HCT116 (cell line): Measurements from ENCODE around the gene CDH13. TPM values are rescaled to one million over a fixed set of nuclear protein-coding genes. Genes with fewer than 3 reads are reported as not detected.

Experiments
- ATAC-seq: fragments of 200-7000 bp; cut with Tn5 transposase; 2 replicates; pipeline ENCODE4 v1.9.1; 2020; ENCODE audit warnings: mild to moderate bottlenecking, moderate library complexity
- BruUV-seq: library from RNA; stranded (reverse); fragments of 400-500 nt; replicated peaks from 2 replicates; lab custom pipeline; 2021; lab: Mats Ljungman, UMichigan
- CTCF ChIA-PET: fragments of 300-600 bp; sonication (Branson Sonifier 250); formaldehyde crosslinking; loops from one replicate; lab custom pipeline; 2021; ENCODE audit warnings: antibody characterized with exemption; lab: Charles Lee
- POLR2A ChIA-PET: fragments of 300-600, 350-600 bp; sonication (Branson Sonifier 250); formaldehyde crosslinking; loops from one replicate; lab custom pipeline; 2021; ENCODE audit warnings: antibody characterized with exemption; lab: Charles Lee
- RAD21 ChIA-PET, 2 experiments: fragments of 300-600 bp; sonication (Branson Sonifier 250); formaldehyde crosslinking; loops; one replicate each; lab custom pipeline; 2023; ENCODE audit warnings: low total read pairs in 2 of 2; ENCODE audit not compliant: uncharacterized antibody in 2 of 2, unreplicated experiment in 2 of 2, low non-redundant PET in 1 of 2; lab: Charles Lee
- DNase-seq: peaks from one replicate; pipeline ENCODE4 v3.0.0-alpha.2; 2010; ENCODE audit warnings: low read depth, low spot score
- H2AFZ ChIP-seq: fragments of 200-600 bp; shearing (Covaris generic), sonication (generic); 2 replicates; pipeline ENCODE4 v1.6.1; 2017; ENCODE audit warnings: low read depth, mixed run types, mixed read lengths, antibody characterized with exemption, low read length; ENCODE audit not compliant: poor library complexity, severe bottlenecking
- H3K27ac ChIP-seq: 2 replicates; pipeline ENCODE4 v1.5.1; 2012; ENCODE audit warnings: low read depth, low read length
- H3K27me3 ChIP-seq: fragments of 200-600 bp; sonication (generic); 2 replicates; pipeline ENCODE4 v1.6.1; 2016; ENCODE audit warnings: mixed run types, low read length, mixed read lengths; ENCODE audit not compliant: insufficient read depth
- H3K36me3 ChIP-seq, 2 experiments: fragments of 200-500 bp in 1 of 2; fragments of 200-600 bp in 1 of 2; sonication (Bioruptor generic) in 1 of 2; sonication (generic) in 1 of 2; 2 replicates each; pipeline versions ENCODE4 v1.5.1 to v1.6.1; 2014 to 2016; ENCODE audit warnings: low read length in 2 of 2, inconsistent platforms in 1 of 2, mixed read lengths in 1 of 2, mixed run types in 1 of 2; ENCODE audit not compliant: insufficient read depth in 2 of 2, control insufficient read depth in 1 of 2
- H3K4me1 ChIP-seq, 2 experiments: fragments of 200-600 bp in 1 of 2; sonication (generic) in 1 of 2; 2 replicates each; pipeline versions ENCODE4 v1.5.1 to v1.6.1; 2012 to 2017; ENCODE audit warnings: low read length in 2 of 2, inconsistent platforms in 1 of 2, mild to moderate bottlenecking in 1 of 2, mixed read lengths in 1 of 2, mixed run types in 1 of 2, moderate library complexity in 1 of 2; ENCODE audit not compliant: insufficient read depth in 2 of 2, control insufficient read depth in 1 of 2
- H3K4me2 ChIP-seq: fragments of 200-600 bp; sonication (generic); 2 replicates; pipeline ENCODE4 v1.6.1; 2017; ENCODE audit warnings: mixed run types, low read length, mixed read lengths
- H3K4me3 ChIP-seq, 2 experiments: fragments of 200-600 bp in 1 of 2; sonication (generic) in 1 of 2; replicated peaks in 1 of 2; 2 replicates each; pipeline ENCODE4 v1.5.1; 2011 to 2016; ENCODE audit warnings: low read length in 2 of 2, control low read depth in 1 of 2, low read depth in 1 of 2, mild to moderate bottlenecking in 1 of 2, mixed read lengths in 1 of 2, mixed run types in 1 of 2
- H3K79me2 ChIP-seq: fragments of 200-600 bp; sonication (generic); 2 replicates; pipeline ENCODE4 v1.6.1; 2017; ENCODE audit warnings: mild to moderate bottlenecking, mixed run types, low read length, moderate library complexity, mixed read lengths; ENCODE audit not compliant: insufficient read depth
- H3K9ac ChIP-seq: fragments of 200-600 bp; sonication (generic); 2 replicates; pipeline ENCODE4 v1.6.1; 2016; ENCODE audit warnings: low read length, mixed read lengths
- H3K9me2 ChIP-seq: fragments of 200-600 bp; sonication (generic), shearing (Covaris generic); 2 replicates; pipeline ENCODE4 v1.6.1; 2017; ENCODE audit warnings: mixed run types, mild to moderate bottlenecking, moderate library complexity; ENCODE audit not compliant: insufficient read depth
- H3K9me3 ChIP-seq, 2 experiments: fragments of 200-500 bp in 1 of 2; fragments of 200-600 bp in 1 of 2; sonication (Bioruptor generic) in 1 of 2; sonication (generic) in 1 of 2; 2 replicates each; pipeline ENCODE4 v1.6.1; 2014 to 2017; ENCODE audit warnings: low read length in 2 of 2, mixed read lengths in 2 of 2, inconsistent platforms in 1 of 2, low read depth in 1 of 2, mild to moderate bottlenecking in 1 of 2, mixed run types in 1 of 2, moderate library complexity in 1 of 2; ENCODE audit not compliant: control insufficient read depth in 1 of 2, insufficient read depth in 1 of 2
- H4K20me1 ChIP-seq: fragments of 200-600 bp; sonication (generic), shearing (Covaris generic); 2 replicates; pipeline ENCODE4 v1.6.1; 2017; ENCODE audit warnings: mixed run types, mild to moderate bottlenecking, moderate library complexity; ENCODE audit not compliant: insufficient read depth
- ATF3 ChIP-seq: IDR thresholded peaks from 2 replicates; pipeline ENCODE4 v1.6.1; 2012
- ELF1 ChIP-seq: IDR thresholded peaks from 2 replicates; pipeline ENCODE4 v1.6.1; 2012; ENCODE audit warnings: low read depth, borderline replicate concordance
- EZH2phosphoT487 ChIP-seq: fragments of 200-600 bp; IDR thresholded peaks from 2 replicates; pipeline ENCODE4 v1.6.1; 2018; ENCODE audit warnings: antibody characterized with exemption, borderline replicate concordance
- FOSL1 ChIP-seq: IDR thresholded peaks from 2 replicates; pipeline ENCODE4 v1.6.1; 2012; ENCODE audit warnings: low read depth
- JUND ChIP-seq: IDR thresholded peaks from 2 replicates; pipeline ENCODE4 v1.6.1; 2012
- SIN3A ChIP-seq: IDR thresholded peaks from 2 replicates; pipeline ENCODE4 v1.6.1; 2012; ENCODE audit warnings: low read depth
- YY1 ChIP-seq: IDR thresholded peaks from 2 replicates; pipeline ENCODE4 v1.6.1; 2011; ENCODE audit warnings: low read length, low read depth, moderate library complexity, mild to moderate bottlenecking; ENCODE audit not compliant: insufficient replicate concordance; ENCODE audit errors: extremely low read depth
- ZBTB33 ChIP-seq: IDR thresholded peaks from 2 replicates; pipeline ENCODE4 v1.6.1; 2011; ENCODE audit warnings: mild to moderate bottlenecking, low read length, moderate library complexity; ENCODE audit not compliant: insufficient replicate concordance; ENCODE audit errors: extremely low read depth
- ZFX ChIP-seq: fragments of 450-650 bp; IDR thresholded peaks from 2 replicates; pipeline ENCODE4 v1.6.1; 2017
- ZNF274 ChIP-seq: fragments of 200-500 bp; sonication (Bioruptor generic); IDR thresholded peaks from 2 replicates; pipeline ENCODE4 v1.6.1; 2014; ENCODE audit warnings: mild to moderate bottlenecking, low read depth, low read length, inconsistent platforms
- intact Hi-C: fragments of 100-400 bp; cut with micrococcal nuclease; formaldehyde crosslinking; loops from 2 replicates; pipeline ENCODE4 v1.10.0; 2022
- total RNA-seq: library from RNA; stranded (reverse); gene quantifications from one replicate; pipeline ENCODE4 v1.2.1, GENCODE V29; 2021; ENCODE audit not compliant: unreplicated experiment

Gene CDH13
- total RNA-seq, 1 experiment from 2014 or later = not detected

GRCh38 chr16:83494459-83494858, 867.7 kb downstream of the CDH13 start:
- no peaks in the 10 kb centered on the region for H3K79me2 ChIP-seq
- TF ChIP-seq EZH2phosphoT487 (0 out of 2 replicates have a peak, but pooled peaks have one; percentile 61), ZFX (no peak), YY1 (no peak), JUND (no peak), ELF1 (no peak), FOSL1 (no peak), SIN3A (no peak)
- TF ChIP-seq, all 23 proteins: peak for 1
- no TSS peak for BruUV-seq

GRCh38 chr16:83501481-83501880, 874.7 kb downstream of the CDH13 start:
- Histone ChIP-seq H3K9me2 (no peaks in the 10 kb centered on the region), H4K20me1 (no peaks in the 10 kb centered on the region), H3K79me2 (no peaks in the 10 kb centered on the region), H2AFZ (no peak overlapping the region)
- ATAC-seq (no peak), DNase-seq (no peak)
- ChIA-PET POLR2A (no interaction called here), RAD21 (no interaction called here)
- no peak for TF ChIP-seq ZNF274
- no peak for TF ChIP-seq YY1
- TF ChIP-seq ZBTB33 = no peak
- no peak for TF ChIP-seq ATF3
- TF ChIP-seq, all 23 proteins: peak for 0
- no peak overlapping the region for H3K9ac ChIP-seq
- H3K27me3 ChIP-seq = peaks cover 6% of the 10 kb centered on the region; the same call in 1 of the 2 replicates
- no peaks in the 10 kb centered on the region for H3K4me1 ChIP-seq
- no peaks in the 10 kb centered on the region for H3K36me3 ChIP-seq
- H3K27ac ChIP-seq = no peak overlapping the region
- no TSS peak for BruUV-seq
- no peaks in the 10 kb centered on the region for H3K9me3 ChIP-seq
- intact Hi-C loops = no loop called here
- no peak overlapping the region for H3K4me2 ChIP-seq
- CTCF ChIA-PET = no interaction called here
- no peak overlapping the region for H3K4me3 ChIP-seq

More at GRCh38 chr16:83494459-83494858, 867.7 kb downstream of the CDH13 start:
- Histone ChIP-seq H3K4me2 (no peak overlapping the region), H3K36me3 (no peaks in the 10 kb centered on the region), H3K9ac (no peak overlapping the region), H4K20me1 (no peaks in the 10 kb centered on the region), H3K4me1 (no peaks in the 10 kb centered on the region), H3K9me3 (no peaks in the 10 kb centered on the region), H3K4me3 (no peak overlapping the region), H3K9me2 (no peaks in the 10 kb centered on the region), H2AFZ (no peak overlapping the region), H3K27ac (no peak overlapping the region), H3K27me3 (peaks cover 5% of the 10 kb centered on the region; the same call in 1 of the 2 replicates)
- ChIA-PET CTCF (no interaction called here), RAD21 (no interaction called here), POLR2A (no interaction called here)
- ATAC-seq = no peak
- no peak for DNase-seq
- intact Hi-C loops = no loop called here
